GM12801 (cell line): ENCODE results near the gene FTCD.

Source experiments
- CTCF ChIP-seq: IDR thresholded peaks from one replicate; pipeline ENCODE4 v1.5.1; 2011; ENCODE audit warnings: control low read depth; ENCODE audit not compliant: insufficient read length; ENCODE audit errors: extremely low read depth

Gene FTCD

GRCh38 chr21:46180079-46180722 lies 24.8 kb upstream of the FTCD start:
- TF ChIP-seq CTCF = no peak

GRCh38 chr21:46179708-46180078 lies 24.3 kb upstream of the FTCD start:
- TF ChIP-seq CTCF = no peak

- no peak for TF ChIP-seq CTCF
Measured at GRCh38 chr21:46178961-46179360, 23.6 kb upstream of the FTCD start.

- TF ChIP-seq CTCF = no peak
Measured at GRCh38 chr21:46173573-46173972, 18.2 kb upstream of the FTCD start.

- no peak for TF ChIP-seq CTCF
Measured at GRCh38 chr21:46172863-46173528, 17.6 kb upstream of the FTCD start.

- TF ChIP-seq CTCF = no peak
Measured at GRCh38 chr21:46171996-46172862, 16.9 kb upstream of the FTCD start.

GRCh38 chr21:46171585-46171984 lies 16.2 kb upstream of the FTCD start:
- no peak for TF ChIP-seq CTCF
